RWPE1 (cell line): ENCODE data around the gene SERGEF.

Source experiments
- CTCF ChIA-PET: fragments of 350-600 bp; sonication (Branson Sonifier 250); formaldehyde crosslinking; extraction: SDS; loops from one replicate; lab custom pipeline; 2021; lab: Yijun Ruan, JAX
- POLR2A ChIA-PET: fragments of 400-600 bp; formaldehyde crosslinking; extraction: SDS; loops from one replicate; lab custom pipeline; 2020; ENCODE audit warnings: antibody characterized with exemption; ENCODE audit not compliant: low non-redundant PET; lab: Yijun Ruan, JAX
- DNase-seq: peaks from one replicate; pipeline ENCODE4 v3.0.0; 2012; ENCODE audit warnings: low spot score
- H3K27ac ChIP-seq: fragments of 450-650 bp; 2 replicates; pipeline ENCODE4 v1.5.1; 2017
- TF ChIP-seq, protein P1 (sequence below): fragments of 450-650 bp; conservative IDR thresholded peaks from 2 replicates; pipeline ENCODE4 v1.5.1; 2017; ENCODE audit warnings: low read depth, mild to moderate bottlenecking

Gene SERGEF

DNA sequence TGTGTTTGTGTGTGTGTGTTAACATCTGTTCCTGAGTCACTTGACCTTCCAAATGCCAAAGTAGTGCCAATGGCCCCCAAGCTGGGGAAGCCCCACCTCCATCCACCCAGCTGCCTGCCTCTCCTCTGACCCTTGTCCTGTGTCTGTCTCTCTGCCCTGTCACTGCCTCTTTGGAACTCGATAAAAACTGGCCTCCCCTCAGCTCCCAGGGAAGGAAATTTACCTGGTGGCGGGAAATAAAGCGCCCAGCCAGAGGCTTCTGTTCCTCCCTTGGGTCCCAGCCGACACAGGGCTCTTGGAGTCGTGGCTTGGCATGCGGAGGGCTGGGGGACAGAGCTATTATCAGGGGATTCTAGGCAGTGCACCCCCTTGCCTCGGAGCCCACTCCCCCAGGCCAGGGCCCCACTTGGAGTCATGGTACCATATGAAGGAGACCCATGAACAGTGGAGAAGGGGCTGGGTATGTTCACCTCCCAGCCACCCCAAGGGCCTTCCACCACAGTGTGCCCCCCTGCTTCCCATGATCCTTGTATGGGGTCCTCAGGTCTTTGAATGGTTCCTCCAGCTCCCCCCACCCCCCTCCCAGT lies 272.1 kb downstream of the SERGEF start:
- no peak for DNase-seq
- ChIA-PET POLR2A (no interaction called here), CTCF (interaction anchor here (0.7 kb wide), 2 partner anchors 123 to 238 kb away, joined by 3 to 4 read pairs; no protein-coding TSS in a partner anchor)
- H3K27ac ChIP-seq, result no peak overlapping the region
- TF ChIP-seq, protein P1, sequence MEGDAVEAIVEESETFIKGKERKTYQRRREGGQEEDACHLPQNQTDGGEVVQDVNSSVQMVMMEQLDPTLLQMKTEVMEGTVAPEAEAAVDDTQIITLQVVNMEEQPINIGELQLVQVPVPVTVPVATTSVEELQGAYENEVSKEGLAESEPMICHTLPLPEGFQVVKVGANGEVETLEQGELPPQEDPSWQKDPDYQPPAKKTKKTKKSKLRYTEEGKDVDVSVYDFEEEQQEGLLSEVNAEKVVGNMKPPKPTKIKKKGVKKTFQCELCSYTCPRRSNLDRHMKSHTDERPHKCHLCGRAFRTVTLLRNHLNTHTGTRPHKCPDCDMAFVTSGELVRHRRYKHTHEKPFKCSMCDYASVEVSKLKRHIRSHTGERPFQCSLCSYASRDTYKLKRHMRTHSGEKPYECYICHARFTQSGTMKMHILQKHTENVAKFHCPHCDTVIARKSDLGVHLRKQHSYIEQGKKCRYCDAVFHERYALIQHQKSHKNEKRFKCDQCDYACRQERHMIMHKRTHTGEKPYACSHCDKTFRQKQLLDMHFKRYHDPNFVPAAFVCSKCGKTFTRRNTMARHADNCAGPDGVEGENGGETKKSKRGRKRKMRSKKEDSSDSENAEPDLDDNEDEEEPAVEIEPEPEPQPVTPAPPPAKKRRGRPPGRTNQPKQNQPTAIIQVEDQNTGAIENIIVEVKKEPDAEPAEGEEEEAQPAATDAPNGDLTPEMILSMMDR, result no peak

DNA sequence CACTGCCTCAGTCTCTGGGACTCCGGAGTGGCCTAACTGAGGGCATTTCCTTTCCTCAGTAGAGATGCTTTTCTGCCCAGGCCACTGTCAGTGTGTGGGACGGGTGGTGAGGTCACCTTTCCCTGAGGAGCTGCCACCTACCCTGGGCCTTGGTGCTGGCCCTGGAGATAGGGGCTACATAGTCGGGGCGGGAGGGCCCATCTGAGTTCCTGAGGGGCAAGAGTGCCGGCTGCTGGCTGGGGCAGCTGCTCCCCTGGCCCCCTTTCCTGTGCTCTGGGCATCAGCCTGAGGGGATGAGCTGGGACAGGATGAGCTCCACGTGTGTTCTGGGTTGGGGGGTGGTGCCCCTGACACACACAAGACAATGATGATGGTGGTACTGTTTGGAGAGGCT lies 272.9 kb downstream of the SERGEF start:
- CTCF ChIA-PET, result interaction anchor here (0.6 to 0.8 kb wide), 2 partner anchors 9 to 19 kb away, joined by 3 read pairs; no protein-coding TSS in a partner anchor
- POLR2A ChIA-PET, result no interaction called here
- H3K27ac ChIP-seq, result no peak overlapping the region
- no peak for DNase-seq
- TF ChIP-seq, protein P1, result no peak

DNA sequence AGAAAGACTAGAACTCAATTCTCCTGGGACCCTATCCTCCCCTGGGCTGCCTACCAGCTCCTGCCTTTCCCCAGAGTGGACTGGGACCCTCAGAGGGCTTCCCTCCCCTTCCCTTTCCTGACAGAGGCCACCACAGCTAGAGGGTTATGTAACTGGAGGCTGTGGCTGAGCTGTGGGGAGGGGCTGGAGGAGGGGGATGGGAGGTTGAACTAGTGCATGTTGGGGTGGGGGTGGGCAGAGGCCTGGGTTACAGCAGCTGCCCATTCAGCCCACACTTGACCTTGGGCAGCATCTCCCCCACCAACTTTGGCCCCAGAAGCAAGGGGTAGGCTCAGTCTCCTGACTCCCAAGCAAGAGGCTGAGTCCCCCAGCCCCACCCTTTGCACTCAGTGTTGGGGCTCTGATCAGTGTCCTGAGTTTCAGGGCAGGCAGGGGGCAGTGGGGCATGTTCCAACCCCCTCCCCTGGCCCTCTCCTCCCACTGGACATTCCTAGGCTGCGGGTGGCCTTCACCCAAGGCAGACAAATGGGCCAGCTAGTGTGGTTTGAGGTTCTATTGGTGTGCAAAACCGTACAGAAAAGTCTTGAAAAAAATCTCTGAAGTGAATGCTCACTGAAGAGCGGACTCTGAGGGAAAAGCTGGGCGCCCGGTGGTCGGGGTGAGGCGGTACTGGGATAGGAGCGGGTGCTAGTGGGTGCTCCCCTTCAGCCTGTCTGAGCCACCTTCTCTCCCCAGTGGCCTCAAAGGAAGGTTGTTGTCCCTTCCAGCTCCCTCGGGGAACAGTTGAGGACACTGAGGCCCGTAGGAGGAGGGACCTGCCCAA lies 274.5 kb downstream of the SERGEF start:
- no peak overlapping the region for H3K27ac ChIP-seq
- CTCF ChIA-PET, result no interaction called here
- POLR2A ChIA-PET, result no interaction called here
- TF ChIP-seq, protein P1, result no peak
- DNase-seq, result no peak
